ENCODE data around the gene ATP12A. TPM values are rescaled to one million over a fixed set of nuclear protein-coding genes. Genes with fewer than 3 reads are reported as not detected.

The ATP12A gene
- total RNA-seq (2021; fragmentation: NEBNext Ultra II Directional; extraction: Animal tissue kit (Norgen Biotek cat#: 25700)), result 0.80 and 0.84 TPM in 2 replicates
- 1.3 TPM in 2 replicates for polyA plus RNA-seq (2011; rRNA removed)
- 1.4 TPM for polyA plus RNA-seq (2011; cell fraction: cytosol; rRNA removed)
- 1.6 TPM for polyA plus RNA-seq (2011; cell fraction: nucleus; rRNA removed)
- polyA plus RNA-seq (2012, experiment 1 of 2), result 1.1 to 1.4 TPM (median 1.2 TPM) in 4 replicates
- polyA plus RNA-seq (2012, experiment 2 of 2), result 0.34 TPM
- 1.6 TPM for polyA plus RNA-seq (2013, experiment 1 of 2)
- polyA plus RNA-seq (2013, experiment 2 of 2), result 1.4 TPM
- 2.9 and 3.0 TPM in 2 replicates for polyA minus RNA-seq (2011; rRNA and poly(A)+ RNA removed)
- 1.7 TPM for polyA minus RNA-seq (2011; cell fraction: cytosol; rRNA and poly(A)+ RNA removed)
- polyA minus RNA-seq (2011; cell fraction: nucleus; rRNA and poly(A)+ RNA removed), result 1.1 TPM
- long read RNA-seq, experiment 1, result 0 reads
- long read RNA-seq, experiment 2, result 0 reads

DNA sequence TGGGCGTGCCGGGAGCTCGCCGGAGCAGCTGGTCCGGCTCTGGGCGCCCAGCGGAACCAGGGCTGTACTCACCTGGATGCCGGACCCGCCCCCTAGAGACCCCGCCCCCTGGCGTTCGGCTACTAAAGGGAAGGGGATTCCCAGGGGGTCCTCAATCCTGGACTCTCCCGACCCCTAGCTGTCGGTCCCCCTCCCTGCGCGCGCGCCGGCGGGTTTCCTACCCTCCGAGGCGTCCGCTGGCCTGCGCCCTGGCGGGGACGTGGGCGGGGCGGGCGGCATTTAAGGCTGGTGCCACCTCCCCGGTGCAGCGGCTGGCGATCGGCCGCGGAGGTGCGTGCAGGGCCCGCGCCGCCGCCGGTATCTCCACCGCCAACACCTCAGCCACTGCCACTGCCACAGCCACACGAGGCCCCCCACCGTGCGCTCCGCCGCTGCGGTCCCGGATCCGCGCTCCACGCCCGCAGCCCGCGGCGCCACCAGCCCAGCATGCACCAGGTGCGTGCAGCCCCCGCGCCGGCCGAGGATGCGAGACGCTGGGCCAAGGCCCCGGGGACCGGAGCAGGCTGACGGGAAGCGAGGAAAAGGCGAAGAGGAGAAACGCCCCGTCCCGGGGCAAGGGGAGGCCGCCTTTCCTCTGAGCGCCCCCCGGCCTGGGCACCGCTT lies at the start of gene ATP12A:
TSS of gene ATP12A (plus strand) at position 151 of the 663 bp plus-strand sequence. CDS start at position 487, 336 bp downstream.
- no peak within 1 kb of the TSS for H2BK120ac ChIP-seq (replicated peaks; ENCODE audit: low read depth, low read length)
- 2% methylated on average over 53 of the region's 75 CpGs; no CpG with 5 or more reads in 1 of the 2 experiments for WGBS, 2 experiments (ENCODE audit: extremely low coverage in 1 of 2, insufficient coverage in 1 of 2, insufficient read length in 1 of 2, insufficient replicate concordance in 2 of 2, low coverage in 1 of 2, low lambda C conversion rate in 2 of 2, missing lambda C conversion rate in 1 of 2)
- peak within 1 kb of the TSS in 2 of 4 experiments; percentile 13 to 57; a peak in 3 of 7 replicates for H3K9ac ChIP-seq (replicated peaks in 1 of 4; ENCODE audit: extremely low read depth in 1 of 4, low read depth in 3 of 4, low read length in 3 of 4)
- no peaks in the 10 kb centered on the region for H3K79me1 ChIP-seq (ENCODE audit: low read depth, low read length)
- peaks cover 4 to 6% of the 10 kb centered on the region in 2 experiments for H4K20me1 ChIP-seq (replicated peaks in 1 of 2; ENCODE audit: control insufficient read depth in 1 of 2, insufficient read depth in 2 of 2, low read length in 2 of 2)
- peaks cover 3 to 22% (median 18%) of the 10 kb centered on the region in 4 experiments for H3K27me3 ChIP-seq (replicated peaks in 1 of 4; ENCODE audit: control insufficient read depth in 3 of 4, extremely low read depth in 1 of 4, insufficient read depth in 3 of 4, low read length in 3 of 4)
- POLR2A ChIA-PET (ENCODE audit: partially characterized antibody), result interaction anchor here (0.6 to 1.2 kb wide), 3 partner anchors 53 to 315 kb away, joined by 3 read pairs; no protein-coding TSS in a partner anchor
- H2BK12ac ChIP-seq (ENCODE audit: low read depth, low read length), result peak within 1 kb of the TSS; percentile 50; the same call in 1 of the 2 replicates
- H3K4me1 ChIP-seq (replicated peaks in 1 of 4; ENCODE audit: control insufficient read depth in 3 of 4, insufficient read depth in 4 of 4, low read length in 3 of 4), result peaks cover 5 to 11% (median 9%) of the 10 kb centered on the region in 4 experiments; a peak in 6 of 7 replicates
- peaks cover 13% of the 10 kb centered on the region; the same call in 1 of the 2 replicates for H3K23me2 ChIP-seq (ENCODE audit: low read depth, low read length)
- peak in 1 of 2 experiments; percentile 90 for DNase-seq (ENCODE audit: low read depth in 1 of 2, low spot score in 2 of 2)
- CTCF ChIA-PET (ENCODE audit: partially characterized antibody), result interaction anchor here (0.8 to 4.5 kb wide), 13 partner anchors 8 to 358 kb away, joined by 3 to 39 read pairs (median 4); no protein-coding TSS in a partner anchor
- no peak within 1 kb of the TSS for H3K4ac ChIP-seq (replicated peaks; ENCODE audit: insufficient read length, low read depth, low read length)
- no peak within 1 kb of the TSS for H3K23ac ChIP-seq (ENCODE audit: insufficient read length)
- H2AFZ ChIP-seq (ENCODE audit: low read length), result peak within 1 kb of the TSS; percentile 34; the same call in 1 of the 2 replicates
- no peak for FAIRE-seq
- H4K91ac ChIP-seq (replicated peaks; ENCODE audit: insufficient read length, low read length), result no peak within 1 kb of the TSS
- H3K56ac ChIP-seq (replicated peaks; ENCODE audit: insufficient read length, low read depth, low read length), result no peak within 1 kb of the TSS
- H3K36me3 ChIP-seq (ENCODE audit: control insufficient read depth in 2 of 4, insufficient read depth in 4 of 4, low read length in 3 of 4), result no peaks in the 10 kb centered on the region
- no peaks in the 10 kb centered on the region for H3K79me2 ChIP-seq (ENCODE audit: control insufficient read depth in 1 of 2, insufficient read depth in 2 of 2, low read length in 2 of 2)
- H3K27ac ChIP-seq (ENCODE audit: low read depth, low read length), result no peak within 1 kb of the TSS
- H4K5ac ChIP-seq (ENCODE audit: insufficient read length, low read depth, low read length), result no peak within 1 kb of the TSS
- H2BK15ac ChIP-seq (ENCODE audit: low read length), result 0 out of 2 replicates have a peak within 1 kb of the TSS, but pooled peaks have one; percentile 16
- H3K14ac ChIP-seq (ENCODE audit: insufficient read length), result no peak within 1 kb of the TSS
- no peak within 1 kb of the TSS for H2BK20ac ChIP-seq (ENCODE audit: low read length)
- H3K9me3 ChIP-seq (ENCODE audit: insufficient read depth in 2 of 2, low read depth in 1 of 2, low read length in 1 of 2), result no peaks in the 10 kb centered on the region
- no peak within 1 kb of the TSS; the same call in 1 of the 2 replicates for H3K18ac ChIP-seq (ENCODE audit: extremely low read depth, low read length)
- H2AK5ac ChIP-seq (ENCODE audit: low read depth, low read length), result no peak within 1 kb of the TSS
- H3K4me3 ChIP-seq (ENCODE audit: extremely low read depth in 1 of 4, insufficient read depth in 2 of 4, low read depth in 3 of 4, low read length in 4 of 4), result peak within 1 kb of the TSS; percentile 51 to 67 (median 57)
- H2BK5ac ChIP-seq (ENCODE audit: low read depth, low read length), result no peak within 1 kb of the TSS
- H3K4me2 ChIP-seq (ENCODE audit: insufficient read depth in 1 of 2, low read depth in 2 of 2, low read length in 2 of 2), result peak within 1 kb of the TSS; percentile 55 to 75
- H4K8ac ChIP-seq (ENCODE audit: extremely low read depth, insufficient read depth, low read length), result peak within 1 kb of the TSS; percentile 86
- no peak for TF ChIP-seq SAP30 (IDR thresholded peaks at IDR 0.05; ENCODE audit: insufficient read depth, insufficient replicate concordance, low read length)
- TF ChIP-seq BRCA1 (IDR thresholded peaks at IDR 0.05; ENCODE audit: low read depth, low read length), result no peak
- TF ChIP-seq SP4 (IDR thresholded peaks at IDR 0.05; ENCODE audit: low read length), result no peak
- 0 out of 2 replicates have a peak, but pooled peaks have one; percentile 48 for TF ChIP-seq EGR1 (IDR thresholded peaks at IDR 0.05; ENCODE audit: borderline replicate concordance, low read depth, low read length)
- TF ChIP-seq KDM1A (IDR thresholded peaks at IDR 0.05; ENCODE audit: borderline replicate concordance, low read length), result no peak
- TF ChIP-seq RAD21 (IDR thresholded peaks at IDR 0.05 in 1 of 2, conservative IDR thresholded peaks at IDR 0.05 in 1 of 2; ENCODE audit: low read depth in 2 of 2, low read length in 2 of 2), result peak; percentile 20 to 28; a peak in 1 of 4 replicates
- TF ChIP-seq RNF2 (IDR thresholded peaks at IDR 0.05; ENCODE audit: borderline replicate concordance, low read depth, low read length, missing control alignments, poor library complexity, severe bottlenecking), result no peak
- no peak for TF ChIP-seq ZNF274 (IDR thresholded peaks at IDR 0.05; ENCODE audit: borderline replicate concordance, extremely low read depth, low read length)
- peak; percentile 77 for TF ChIP-seq ASH2L (IDR thresholded peaks at IDR 0.05; ENCODE audit: low read length)

Measured in H1 (cell line).